ENCODE measurements around the gene MEIOB.

DNA sequence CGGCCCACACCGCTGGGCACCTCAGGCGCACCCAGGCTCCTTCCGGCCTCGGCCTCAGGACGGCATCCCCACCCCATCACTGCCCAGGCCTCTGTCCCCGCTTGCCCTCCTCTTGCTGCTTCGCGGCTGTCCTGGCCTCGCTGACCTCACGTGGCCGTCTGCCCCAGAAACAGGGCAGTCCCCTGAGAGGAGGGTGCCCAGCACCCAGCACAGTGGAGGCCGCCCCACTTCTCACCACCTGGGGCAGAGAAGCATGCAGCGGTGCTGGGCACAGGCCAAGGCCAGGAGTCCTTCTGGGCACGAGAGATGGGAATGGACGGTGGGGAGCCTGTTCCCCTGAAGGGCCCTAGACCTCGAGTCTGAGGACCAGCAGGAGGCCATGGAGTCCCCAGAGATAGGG is 54.2 kb downstream of the MEIOB start:
- TF ChIP-seq EZH2 (IDR thresholded peaks at IDR 0.05; ENCODE audit: insufficient read depth, poor library complexity, severe bottlenecking) = no peak
- no peak for TF ChIP-seq EZH2phosphoT487 (IDR thresholded peaks at IDR 0.05; ENCODE audit: insufficient read depth, low read depth)
